Pulmonary artery endothelial cell (primary cell): ENCODE data around the gene AP3S2. TPM values are rescaled to one million over a fixed set of nuclear protein-coding genes. Genes with fewer than 3 reads are reported as not detected.

Experiments
- DNase-seq: peaks from one replicate; pipeline ENCODE4 v3.0.0-alpha.2; 2011; ENCODE audit warnings: low read depth, low spot score
- total RNA-seq: library from RNA; depleted of rRNA; stranded (reverse); fragments of >200 nt; gene quantifications from 2 replicates; pipeline ENCODE4 v1.2.3, GENCODE V29; 2014

The AP3S2 gene
- total RNA-seq, 1 donor from 2014 or later: 19.5 TPM

DNA sequence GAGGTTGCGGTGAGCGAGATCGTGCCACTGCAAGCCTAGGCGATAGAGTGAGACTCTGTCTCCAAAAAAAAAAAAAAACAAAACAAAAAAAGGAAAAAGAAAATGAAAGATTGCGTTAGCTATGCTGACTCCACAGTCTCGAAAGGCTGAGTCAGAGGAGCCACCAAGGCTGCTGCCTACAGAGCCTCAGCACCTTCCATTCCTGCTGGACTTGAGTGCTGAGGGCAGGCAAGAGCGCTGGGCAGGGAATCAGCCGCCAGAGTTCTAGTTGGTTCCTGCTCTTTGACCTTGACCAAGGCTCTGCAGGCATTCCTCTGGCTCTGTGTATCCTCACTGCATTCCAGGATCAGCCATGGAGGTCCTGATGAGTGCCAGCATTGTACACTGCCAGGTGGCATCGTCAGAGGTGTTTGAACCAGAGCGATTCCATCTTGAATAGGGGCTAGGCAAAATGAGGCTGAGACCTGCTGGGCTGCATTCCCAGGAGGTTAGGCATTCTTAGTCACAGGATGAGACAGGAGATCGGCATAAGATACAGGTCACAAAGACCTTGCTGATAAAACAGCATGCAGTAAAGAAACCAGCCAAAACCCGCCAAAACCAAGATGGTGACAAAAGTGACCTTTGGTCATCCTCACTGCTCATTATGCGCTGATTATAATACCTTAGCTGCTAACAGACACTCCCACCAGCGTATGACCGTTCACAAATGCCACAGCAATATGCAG, 111.7 kb downstream of the AP3S2 start:
- no peak for DNase-seq

DNA sequence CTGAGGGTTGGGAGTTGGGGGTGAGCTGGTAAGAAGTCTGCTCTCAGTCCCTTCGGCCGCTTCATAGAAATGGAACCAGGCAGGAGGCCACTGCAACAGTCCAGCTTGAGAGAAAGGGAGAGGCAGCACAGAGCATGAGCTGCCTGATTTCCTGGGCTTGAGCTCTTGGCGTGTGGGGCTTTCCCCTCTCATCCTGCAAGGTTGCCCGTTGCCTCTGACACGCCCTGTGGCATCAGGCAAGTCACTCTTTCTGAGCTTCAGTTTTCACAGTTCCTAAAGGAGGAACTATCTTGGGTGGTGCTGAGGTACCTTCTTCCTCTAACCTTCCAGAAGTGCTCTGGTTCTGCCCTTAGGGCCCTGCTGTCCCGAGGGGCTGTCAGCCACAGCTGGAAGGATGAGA, 112.7 kb downstream of the AP3S2 start:
- no peak for DNase-seq

DNA sequence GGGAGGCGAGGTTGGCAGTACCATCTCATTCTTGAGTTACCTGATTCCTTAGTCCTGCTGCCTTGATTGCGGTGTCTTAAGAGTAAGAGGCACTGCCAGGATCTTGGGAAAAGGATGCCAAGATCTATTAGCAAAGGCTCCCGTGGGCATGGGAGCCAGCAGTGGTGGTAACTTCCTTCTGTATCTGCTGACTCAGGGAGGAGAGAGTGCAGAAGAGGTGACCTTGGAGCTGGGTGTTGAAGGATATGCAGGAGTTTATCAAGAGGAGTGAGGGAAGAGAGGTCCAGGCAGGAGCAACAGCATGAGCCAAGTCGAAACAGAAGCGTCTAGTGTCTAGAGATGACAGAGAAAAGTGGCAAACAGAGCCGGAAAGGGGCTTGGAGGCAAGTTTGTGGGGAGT, 113.2 kb downstream of the AP3S2 start:
- no peak for DNase-seq

Other genes with a start within 250 kb of the AP3S2 start
- gene KIF7, start 238.5 kb downstream of the AP3S2 start, total RNA-seq: 7.5 and 10.9 TPM in 2 replicates
- gene PLIN1, start 214.6 kb downstream of the AP3S2 start, total RNA-seq: 0.07 and 0.18 TPM in 2 replicates
- gene PEX11A, start 203.2 kb downstream of the AP3S2 start, total RNA-seq: 4.7 and 7.5 TPM in 2 replicates
- under 0.01 and 0.07 TPM in 2 replicates for gene WDR93, start 203.2 kb downstream of the AP3S2 start, total RNA-seq
- 0.46 TPM in 2 replicates for gene MESP1, start 142.7 kb downstream of the AP3S2 start, total RNA-seq
- gene MESP2, start 117.7 kb downstream of the AP3S2 start, total RNA-seq: 0.14 TPM in 1 of 2 replicates, not detected in the other
- 35.6 and 41.0 TPM in 2 replicates for gene ANPEP, start 79.1 kb downstream of the AP3S2 start, total RNA-seq
- 12.5 and 13.0 TPM in 2 replicates for gene ARPIN, start 19.0 kb upstream of the AP3S2 start, total RNA-seq
- 14.5 and 16.0 TPM in 2 replicates for gene ZNF710, start 107.3 kb upstream of the AP3S2 start, total RNA-seq
- 59.2 and 135 TPM in 2 replicates for gene IDH2, start 208.5 kb upstream of the AP3S2 start, total RNA-seq